ENCODE results near the gene DDX47. TPM values are rescaled to one million over a fixed set of nuclear protein-coding genes. Genes with fewer than 3 reads are reported as not detected.

Gene DDX47
- total RNA-seq (10 to 100 TPM; 42.8 to 46.0 TPM), polyA plus RNA-seq (10 to 100 TPM; 23.8 to 40.6 TPM)
- long read RNA-seq, donor 1, transcript DDX47-202 (12 exons, 1,817 nt): major isoform, 69 of 84 reads
- long read RNA-seq, donor 1, transcript DDX47-212 (11 exons, 2,357 nt): minor isoform, 5 of 84 reads
- long read RNA-seq, donor 1, partial matches to known transcripts: 4 of 84 reads
- long read RNA-seq, donor 1, other reads (novel, unspliced or antisense): 1 of 84 reads
- long read RNA-seq, donor 2, transcript DDX47-202 (12 exons, 1,817 nt): major isoform, 9 of 12 reads
- long read RNA-seq, donor 2, partial matches to known transcripts: 2 of 12 reads
- long read RNA-seq, donor 2, other reads (novel, unspliced or antisense): 0 of 12 reads

GRCh38 chr12:12813120-12814101 lies at the start of gene DDX47:
DDX47 (plus strand) TSS chr12:12813346; CDS start chr12:12813368, 22 bp downstream.
- Histone ChIP-seq H3K36me3 (ENCODE audit: control insufficient read depth in 1 of 2, insufficient read depth in 2 of 2, low read length in 1 of 2) (no peaks in the 10 kb centered on the region), H3K4me1 (ENCODE audit: control insufficient read depth in 1 of 2, insufficient read depth in 2 of 2, low read length in 2 of 2) (peaks cover 0 to 10% of the 10 kb centered on the region in 2 donors), H3K27me3 (ENCODE audit: control insufficient read depth in 1 of 2, insufficient read depth in 2 of 2, low read length in 1 of 2) (no peaks in the 10 kb centered on the region), H3K4me3 (ENCODE audit: low read length in 2 of 2) (peak within 1 kb of the TSS; percentile 81 to 91), H3K9me3 (ENCODE audit: control insufficient read depth, low read length) (no peaks in the 10 kb centered on the region), H3K27ac (ENCODE audit: low read depth in 1 of 2, low read length in 2 of 2) (peak within 1 kb of the TSS in 1 of 2 donors; percentile 11)
- ATAC-seq (ENCODE audit: low FRiP score) (peak; percentile 98), DNase-seq (peak; percentile 97 to 99)
- 2 to 3% methylated on average over 35 of the region's 35 CpGs for WGBS, 2 donors
- intact Hi-C loops (cut with DNase I): loop anchor here in 1 of 2 donors (10.0 kb wide), 1 partner anchor 401 kb away; no protein-coding TSS in a partner anchor

GRCh38 chr12:12764824-12765223 lies 48.3 kb upstream of the DDX47 start:
- ATAC-seq (ENCODE audit: low FRiP score): no peak
- no peaks in the 10 kb centered on the region for H3K36me3 ChIP-seq (ENCODE audit: control insufficient read depth in 1 of 2, insufficient read depth in 2 of 2, low read length in 1 of 2)
- intact Hi-C loops (cut with DNase I): no loop called here
- H3K4me1 ChIP-seq (ENCODE audit: control insufficient read depth in 1 of 2, insufficient read depth in 2 of 2, low read length in 2 of 2): no peaks in the 10 kb centered on the region
- DNase-seq: no peak
- H3K27ac ChIP-seq (ENCODE audit: low read depth in 1 of 2, low read length in 2 of 2): no peak overlapping the region
- no peaks in the 10 kb centered on the region for H3K27me3 ChIP-seq (ENCODE audit: control insufficient read depth in 1 of 2, insufficient read depth in 2 of 2, low read length in 1 of 2)
- H3K4me3 ChIP-seq (ENCODE audit: low read length in 2 of 2): no peak overlapping the region
- H3K9me3 ChIP-seq (ENCODE audit: control insufficient read depth, low read length): peaks cover 2% of the 10 kb centered on the region

GRCh38 chr12:12770262-12770661 lies 42.9 kb upstream of the DDX47 start:
- DNase-seq (no peak), ATAC-seq (ENCODE audit: low FRiP score) (no peak)
- intact Hi-C loops (cut with DNase I): no loop called here
- no peak overlapping the region for H3K27ac ChIP-seq (ENCODE audit: low read depth in 1 of 2, low read length in 2 of 2)
- no peaks in the 10 kb centered on the region for H3K4me1 ChIP-seq (ENCODE audit: control insufficient read depth in 1 of 2, insufficient read depth in 2 of 2, low read length in 2 of 2)
- H3K36me3 ChIP-seq (ENCODE audit: control insufficient read depth in 1 of 2, insufficient read depth in 2 of 2, low read length in 1 of 2): no peaks in the 10 kb centered on the region
- no peaks in the 10 kb centered on the region for H3K27me3 ChIP-seq (ENCODE audit: control insufficient read depth in 1 of 2, insufficient read depth in 2 of 2, low read length in 1 of 2)
- H3K9me3 ChIP-seq (ENCODE audit: control insufficient read depth, low read length): peaks cover 2% of the 10 kb centered on the region
- H3K4me3 ChIP-seq (ENCODE audit: low read length in 2 of 2): no peak overlapping the region
- 97% methylated on average over 6 of the region's 6 CpGs for WGBS, 2 donors

- H3K4me3 ChIP-seq (ENCODE audit: low read length in 2 of 2): no peak overlapping the region
- ATAC-seq (ENCODE audit: low FRiP score): no peak
- DNase-seq: no peak
- no peaks in the 10 kb centered on the region for H3K36me3 ChIP-seq (ENCODE audit: control insufficient read depth in 1 of 2, insufficient read depth in 2 of 2, low read length in 1 of 2)
- intact Hi-C loops (cut with DNase I): no loop called here
- H3K27me3 ChIP-seq (ENCODE audit: control insufficient read depth in 1 of 2, insufficient read depth in 2 of 2, low read length in 1 of 2): no peaks in the 10 kb centered on the region
- H3K9me3 ChIP-seq (ENCODE audit: control insufficient read depth, low read length): no peaks in the 10 kb centered on the region
- 83 to 86% methylated on average over 3 of the region's 3 CpGs for WGBS, 2 donors
- no peaks in the 10 kb centered on the region for H3K4me1 ChIP-seq (ENCODE audit: control insufficient read depth in 1 of 2, insufficient read depth in 2 of 2, low read length in 2 of 2)
- H3K27ac ChIP-seq (ENCODE audit: low read depth in 1 of 2, low read length in 2 of 2): no peak overlapping the region
These were observed 38.4 kb upstream of the DDX47 start for GRCh38 chr12:12774791-12775190.

- no peaks in the 10 kb centered on the region for H3K4me1 ChIP-seq (ENCODE audit: control insufficient read depth in 1 of 2, insufficient read depth in 2 of 2, low read length in 2 of 2)
- intact Hi-C loops (cut with DNase I): no loop called here
- no peak overlapping the region for H3K4me3 ChIP-seq (ENCODE audit: low read length in 2 of 2)
- H3K9me3 ChIP-seq (ENCODE audit: control insufficient read depth, low read length): no peaks in the 10 kb centered on the region
- DNase-seq: no peak
- no peak overlapping the region for H3K27ac ChIP-seq (ENCODE audit: low read depth in 1 of 2, low read length in 2 of 2)
- no peak for ATAC-seq (ENCODE audit: low FRiP score)
- 89 to 90% methylated on average over 5 of the region's 5 CpGs for WGBS, 2 donors
- no peaks in the 10 kb centered on the region for H3K36me3 ChIP-seq (ENCODE audit: control insufficient read depth in 1 of 2, insufficient read depth in 2 of 2, low read length in 1 of 2)
- H3K27me3 ChIP-seq (ENCODE audit: control insufficient read depth in 1 of 2, insufficient read depth in 2 of 2, low read length in 1 of 2): no peaks in the 10 kb centered on the region
These were observed 36.9 kb upstream of the DDX47 start for GRCh38 chr12:12776261-12776660.

GRCh38 chr12:12777092-12777491 lies 36.1 kb upstream of the DDX47 start:
- intact Hi-C loops (cut with DNase I): no loop called here
- WGBS, 2 donors: 84 to 89% methylated on average over 3 of the region's 3 CpGs

GRCh38 chr12:12779007-12779406 lies 34.1 kb upstream of the DDX47 start:
- Histone ChIP-seq H3K4me3 (ENCODE audit: low read length in 2 of 2) (no peak overlapping the region), H3K27ac (ENCODE audit: low read depth in 1 of 2, low read length in 2 of 2) (no peak overlapping the region), H3K9me3 (ENCODE audit: control insufficient read depth, low read length) (no peaks in the 10 kb centered on the region), H3K27me3 (ENCODE audit: control insufficient read depth in 1 of 2, insufficient read depth in 2 of 2, low read length in 1 of 2) (no peaks in the 10 kb centered on the region), H3K36me3 (ENCODE audit: control insufficient read depth in 1 of 2, insufficient read depth in 2 of 2, low read length in 1 of 2) (no peaks in the 10 kb centered on the region), H3K4me1 (ENCODE audit: control insufficient read depth in 1 of 2, insufficient read depth in 2 of 2, low read length in 2 of 2) (no peaks in the 10 kb centered on the region)
- intact Hi-C loops (cut with DNase I): no loop called here
- 89 to 96% methylated on average over 2 of the region's 2 CpGs for WGBS, 2 donors
- no peak for ATAC-seq (ENCODE audit: low FRiP score)
- no peak for DNase-seq

More at GRCh38 chr12:12777092-12777491, 36.1 kb upstream of the DDX47 start:
- no peaks in the 10 kb centered on the region for H3K4me1 ChIP-seq (ENCODE audit: control insufficient read depth in 1 of 2, insufficient read depth in 2 of 2, low read length in 2 of 2)
- H3K27ac ChIP-seq (ENCODE audit: low read depth in 1 of 2, low read length in 2 of 2): no peak overlapping the region
- H3K36me3 ChIP-seq (ENCODE audit: control insufficient read depth in 1 of 2, insufficient read depth in 2 of 2, low read length in 1 of 2): no peaks in the 10 kb centered on the region
- H3K4me3 ChIP-seq (ENCODE audit: low read length in 2 of 2): no peak overlapping the region
- H3K9me3 ChIP-seq (ENCODE audit: control insufficient read depth, low read length): no peaks in the 10 kb centered on the region
- DNase-seq (no peak), ATAC-seq (ENCODE audit: low FRiP score) (no peak)
- H3K27me3 ChIP-seq (ENCODE audit: control insufficient read depth in 1 of 2, insufficient read depth in 2 of 2, low read length in 1 of 2): no peaks in the 10 kb centered on the region

- Histone ChIP-seq H3K27me3 (ENCODE audit: control insufficient read depth in 1 of 2, insufficient read depth in 2 of 2, low read length in 1 of 2) (no peaks in the 10 kb centered on the region), H3K36me3 (ENCODE audit: control insufficient read depth in 1 of 2, insufficient read depth in 2 of 2, low read length in 1 of 2) (no peaks in the 10 kb centered on the region), H3K9me3 (ENCODE audit: control insufficient read depth, low read length) (no peaks in the 10 kb centered on the region), H3K4me1 (ENCODE audit: control insufficient read depth in 1 of 2, insufficient read depth in 2 of 2, low read length in 2 of 2) (no peaks in the 10 kb centered on the region), H3K4me3 (ENCODE audit: low read length in 2 of 2) (no peak overlapping the region), H3K27ac (ENCODE audit: low read depth in 1 of 2, low read length in 2 of 2) (no peak overlapping the region)
- intact Hi-C loops (cut with DNase I): no loop called here
- ATAC-seq (ENCODE audit: low FRiP score) (no peak), DNase-seq (no peak)
- 17 to 21% methylated on average over 3 of the region's 3 CpGs for WGBS, 2 donors
These were observed 33.6 kb upstream of the DDX47 start for GRCh38 chr12:12779529-12779928.
